Caco-2 (cell line): ENCODE measurements around the gene NHERF2. TPM values are rescaled to one million over a fixed set of nuclear protein-coding genes. Genes with fewer than 3 reads are reported as not detected.

ENCODE experiments used
- BruUV-seq: library from RNA; stranded (reverse); fragments of 400-500 nt; replicated peaks from 2 replicates; lab custom pipeline; 2021; lab: Mats Ljungman, UMichigan
- CTCF ChIA-PET: fragments of 300-600 bp; sonication (Branson Sonifier 250); formaldehyde crosslinking; loops from one replicate; lab custom pipeline; 2022; ENCODE audit warnings: antibody characterized with exemption; lab: Charles Lee
- POLR2A ChIA-PET: fragments of 300-600 bp; sonication (Branson Sonifier 250); formaldehyde crosslinking; loops from one replicate; lab custom pipeline; 2022; ENCODE audit warnings: antibody characterized with exemption; lab: Charles Lee
- DNase-seq, 2 experiments: peaks; one replicate each; pipeline versions ENCODE4 v3.0.0 to v3.0.0-alpha.2; 2020 to 2022
- H3K27me3 ChIP-seq: replicated peaks from 2 replicates; pipeline ENCODE4 v1.6.0; 2011; ENCODE audit warnings: low read length; ENCODE audit not compliant: control insufficient read depth, insufficient read depth
- H3K36me3 ChIP-seq: 2 replicates; pipeline ENCODE4 v1.5.1; 2011; ENCODE audit warnings: low read length; ENCODE audit not compliant: control insufficient read depth, insufficient read depth
- H3K4me1 ChIP-seq: fragments of 250-450 bp; sonication (Bioruptor Pico); 2 replicates; pipeline ENCODE4 v1.5.1; 2020; ENCODE audit warnings: mild to moderate bottlenecking
- H3K4me3 ChIP-seq: 2 replicates; pipeline ENCODE4 v1.5.1; 2011; ENCODE audit warnings: low read depth, mild to moderate bottlenecking, control low read depth, low read length
- H3K9me3 ChIP-seq: fragments of 250-450 bp; sonication (Bioruptor Pico); 2 replicates; pipeline ENCODE4 v1.5.1; 2020; ENCODE audit warnings: mild to moderate bottlenecking, moderate library complexity
- H3K27ac Mint-ChIP-seq: one replicate; pipeline ENCODE4 v1.8.0; 2022; ENCODE audit warnings: mixed read lengths; ENCODE audit not compliant: unreplicated experiment
- H3K27me3 Mint-ChIP-seq: one replicate; pipeline ENCODE4 v1.8.0; 2022; ENCODE audit warnings: mixed read lengths; ENCODE audit not compliant: insufficient read depth, unreplicated experiment
- H3K36me3 Mint-ChIP-seq: one replicate; pipeline ENCODE4 v1.8.0; 2022; ENCODE audit warnings: mild to moderate bottlenecking, mixed read lengths; ENCODE audit not compliant: insufficient read depth, unreplicated experiment
- H3K4me1 Mint-ChIP-seq: one replicate; pipeline ENCODE4 v1.8.0; 2022; ENCODE audit warnings: low read depth, mixed read lengths; ENCODE audit not compliant: unreplicated experiment
- H3K4me3 Mint-ChIP-seq: one replicate; pipeline ENCODE4 v1.8.0; 2022; ENCODE audit warnings: mild to moderate bottlenecking, moderate library complexity, mixed read lengths; ENCODE audit not compliant: unreplicated experiment
- H3K9me3 Mint-ChIP-seq: one replicate; pipeline ENCODE4 v1.8.0; 2022; ENCODE audit warnings: mixed read lengths; ENCODE audit not compliant: unreplicated experiment
- intact Hi-C: fragments of 100-400 bp; cut with micrococcal nuclease; formaldehyde crosslinking; loops from one replicate; pipeline ENCODE4 v1.10.0; 2022; ENCODE audit not compliant: unreplicated experiment
- total RNA-seq: library from RNA; stranded (reverse); gene quantifications from 2 replicates; pipeline ENCODE4 v1.2.3, GENCODE V29; 2022
- TF ChIP-seq, protein P1 (sequence below), 2 experiments: fragments of 200-600 bp in 1 of 2; IDR thresholded peaks; 1 replicate in 1 of 2; 2 replicates in 1 of 2; pipeline versions ENCODE4 v1.5.1 to v1.8.0; 2011 to 2022; ENCODE audit warnings: antibody characterized with exemption in 1 of 2, control low read depth in 1 of 2, inconsistent platforms in 1 of 2, low read depth in 1 of 2, low read length in 1 of 2, mild to moderate bottlenecking in 1 of 2, moderate library complexity in 1 of 2; ENCODE audit not compliant: insufficient read depth in 1 of 2, severe bottlenecking in 1 of 2, unreplicated experiment in 1 of 2

Gene NHERF2
- total RNA-seq, 1 experiment from 2014 or later, result 26.6 TPM

GRCh38 chr16:2005646-2006045 is 21.1 kb upstream of the NHERF2 start:
- H3K4me3 Mint-ChIP-seq, result peak overlapping the region; percentile 45

DNA sequence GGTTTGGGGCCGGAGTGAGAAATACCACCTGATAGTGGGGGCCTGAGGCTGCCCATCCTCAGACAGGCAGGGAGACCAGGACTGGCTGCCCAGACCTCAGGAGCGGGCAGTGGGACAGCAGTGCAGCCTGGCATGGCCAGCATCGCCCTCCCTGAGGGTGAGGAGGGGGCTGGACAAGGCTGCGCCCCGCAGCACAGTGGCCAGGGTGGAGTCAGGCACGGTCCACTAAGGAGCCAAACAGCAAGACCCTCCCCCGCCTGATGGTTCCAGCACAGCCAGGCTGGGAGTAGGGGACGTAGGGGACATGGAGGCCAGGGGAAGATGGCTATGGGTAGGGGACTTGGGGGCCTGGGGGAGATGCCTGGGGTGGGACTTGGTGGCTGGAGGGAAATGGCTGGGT is 20.4 kb upstream of the NHERF2 start:
- Mint-ChIP-seq H3K4me1 (peaks cover 5% of the 10 kb centered on the region), H3K9me3 (no peaks in the 10 kb centered on the region), H3K36me3 (peaks cover 36% of the 10 kb centered on the region), H3K27ac (peak overlapping the region; percentile 51), H3K27me3 (no peaks in the 10 kb centered on the region), H3K4me3 (peak overlapping the region; percentile 45)
- CTCF ChIA-PET, result no interaction called here
- no peaks in the 10 kb centered on the region for H3K27me3 ChIP-seq
- H3K36me3 ChIP-seq, result no peaks in the 10 kb centered on the region; the same call in 1 of the 2 replicates
- no TSS peak for BruUV-seq
- H3K4me3 ChIP-seq, result no peak overlapping the region
- H3K9me3 ChIP-seq, result no peaks in the 10 kb centered on the region
- TF ChIP-seq, protein P1, sequence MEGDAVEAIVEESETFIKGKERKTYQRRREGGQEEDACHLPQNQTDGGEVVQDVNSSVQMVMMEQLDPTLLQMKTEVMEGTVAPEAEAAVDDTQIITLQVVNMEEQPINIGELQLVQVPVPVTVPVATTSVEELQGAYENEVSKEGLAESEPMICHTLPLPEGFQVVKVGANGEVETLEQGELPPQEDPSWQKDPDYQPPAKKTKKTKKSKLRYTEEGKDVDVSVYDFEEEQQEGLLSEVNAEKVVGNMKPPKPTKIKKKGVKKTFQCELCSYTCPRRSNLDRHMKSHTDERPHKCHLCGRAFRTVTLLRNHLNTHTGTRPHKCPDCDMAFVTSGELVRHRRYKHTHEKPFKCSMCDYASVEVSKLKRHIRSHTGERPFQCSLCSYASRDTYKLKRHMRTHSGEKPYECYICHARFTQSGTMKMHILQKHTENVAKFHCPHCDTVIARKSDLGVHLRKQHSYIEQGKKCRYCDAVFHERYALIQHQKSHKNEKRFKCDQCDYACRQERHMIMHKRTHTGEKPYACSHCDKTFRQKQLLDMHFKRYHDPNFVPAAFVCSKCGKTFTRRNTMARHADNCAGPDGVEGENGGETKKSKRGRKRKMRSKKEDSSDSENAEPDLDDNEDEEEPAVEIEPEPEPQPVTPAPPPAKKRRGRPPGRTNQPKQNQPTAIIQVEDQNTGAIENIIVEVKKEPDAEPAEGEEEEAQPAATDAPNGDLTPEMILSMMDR (IDR thresholded peaks at IDR 0.05; ENCODE audit: insufficient read depth in 1 of 2, low read depth in 1 of 2, low read length in 1 of 2, severe bottlenecking in 1 of 2, unreplicated experiment in 1 of 2), result no peak
- POLR2A ChIA-PET, result no interaction called here
- intact Hi-C loops, result no loop called here
- H3K4me1 ChIP-seq, result peaks cover 15% of the 10 kb centered on the region; the same call in 1 of the 2 replicates
- DNase-seq, result no peak

More at GRCh38 chr16:2005646-2006045, 21.1 kb upstream of the NHERF2 start:
- peaks cover 15% of the 10 kb centered on the region; the same call in 1 of the 2 replicates for H3K4me1 ChIP-seq
- H3K9me3 Mint-ChIP-seq, result no peaks in the 10 kb centered on the region
- CTCF ChIA-PET, result no interaction called here
- H3K27ac Mint-ChIP-seq, result peak overlapping the region; percentile 51
- TF ChIP-seq, protein P1 (IDR thresholded peaks at IDR 0.05; ENCODE audit: insufficient read depth in 1 of 2, low read depth in 1 of 2, low read length in 1 of 2, severe bottlenecking in 1 of 2, unreplicated experiment in 1 of 2), result no peak
- intact Hi-C loops, result no loop called here
- BruUV-seq, result no TSS peak
- no peaks in the 10 kb centered on the region for H3K27me3 ChIP-seq
- H3K27me3 Mint-ChIP-seq, result no peaks in the 10 kb centered on the region
- DNase-seq, result no peak
- peaks cover 5% of the 10 kb centered on the region for H3K4me1 Mint-ChIP-seq
- peaks cover 42% of the 10 kb centered on the region for H3K36me3 Mint-ChIP-seq
- H3K4me3 ChIP-seq, result no peak overlapping the region
- no peaks in the 10 kb centered on the region; the same call in 1 of the 2 replicates for H3K36me3 ChIP-seq
- POLR2A ChIA-PET, result no interaction called here
- no peaks in the 10 kb centered on the region for H3K9me3 ChIP-seq

- Mint-ChIP-seq H3K27ac (peak overlapping the region; percentile 53), H3K4me3 (peak overlapping the region; percentile 77), H3K27me3 (no peaks in the 10 kb centered on the region), H3K36me3 (peaks cover 31% of the 10 kb centered on the region), H3K9me3 (no peaks in the 10 kb centered on the region), H3K4me1 (peaks cover 5% of the 10 kb centered on the region)
- ChIA-PET CTCF (no interaction called here), POLR2A (no interaction called here)
- intact Hi-C loops, result no loop called here
- no peaks in the 10 kb centered on the region; the same call in 1 of the 2 replicates for H3K36me3 ChIP-seq
- H3K4me3 ChIP-seq, result no peak overlapping the region
- no TSS peak for BruUV-seq
- H3K9me3 ChIP-seq, result no peaks in the 10 kb centered on the region
- no peak for DNase-seq
- peaks cover 15% of the 10 kb centered on the region; the same call in 1 of the 2 replicates for H3K4me1 ChIP-seq
- TF ChIP-seq, protein P1 (IDR thresholded peaks at IDR 0.05; ENCODE audit: insufficient read depth in 1 of 2, low read depth in 1 of 2, low read length in 1 of 2, severe bottlenecking in 1 of 2, unreplicated experiment in 1 of 2), result no peak
- no peaks in the 10 kb centered on the region for H3K27me3 ChIP-seq
These were observed 19.4 kb upstream of the NHERF2 start for GRCh38 chr16:2007081-2007836.
